GM12892 (cell line): ENCODE measurements around the gene CRCP.

Experiments
- POLR2A ChIP-seq: IDR thresholded peaks from 2 replicates; pipeline ENCODE4 v1.6.1; 2011; ENCODE audit warnings: low read depth, low read length, control low read depth
- POLR2AphosphoS5 ChIP-seq: IDR thresholded peaks from 2 replicates; pipeline ENCODE4 v1.6.1; 2011; ENCODE audit warnings: low read depth, low read length, control low read depth
- TAF1 ChIP-seq: IDR thresholded peaks from 2 replicates; pipeline ENCODE4 v1.6.1; 2011; ENCODE audit warnings: low read depth, mild to moderate bottlenecking, control low read depth, low read length, borderline replicate concordance

- TF ChIP-seq POLR2A (no peak), TAF1 (no peak), POLR2AphosphoS5 (no peak)
Measured at GRCh38 chr7:66188645-66189044, 74.0 kb downstream of the CRCP start.
